Fibroblast of mammary gland (primary cell): ENCODE measurements around the gene LCNL1.

ENCODE experiments used
- DNase-seq: peaks from one replicate; pipeline ENCODE4 v3.0.0-alpha.2; 2010; ENCODE audit warnings: low read depth
- H3K4me3 ChIP-seq: 2 replicates; pipeline ENCODE4 v1.5.1; 2011; ENCODE audit warnings: low read depth, mild to moderate bottlenecking, low read length, moderate library complexity; ENCODE audit not compliant: control insufficient read depth
- TF ChIP-seq, protein P1 (sequence below): conservative IDR thresholded peaks from 2 replicates; pipeline ENCODE4 v1.5.1; 2011; ENCODE audit warnings: low read depth, low read length, inconsistent platforms; ENCODE audit not compliant: control insufficient read depth, insufficient read depth

LCNL1 gene

GRCh38 chr9:137008312-137008711, 25.5 kb downstream of the LCNL1 start:
- DNase-seq: no peak

DNA sequence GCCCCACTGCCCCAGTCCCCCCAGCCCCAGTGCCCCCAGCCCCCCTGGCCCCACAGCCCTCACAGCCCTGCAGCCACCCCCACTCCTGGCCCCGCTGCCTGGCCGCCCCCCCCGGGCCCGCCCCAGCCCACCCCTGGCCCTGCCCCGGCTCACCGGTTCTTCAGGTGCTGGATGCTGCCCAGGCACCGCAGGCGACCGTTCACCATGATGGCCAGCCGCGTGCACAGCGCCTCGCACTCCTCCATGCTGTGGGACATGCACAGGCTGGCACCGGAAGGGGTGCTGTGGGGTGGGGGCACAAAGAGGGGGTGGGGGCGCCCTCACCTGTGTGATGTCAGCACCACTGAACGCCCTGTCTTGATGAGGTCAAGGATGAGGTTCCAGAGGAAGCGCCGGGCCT, 26.4 kb downstream of the LCNL1 start:
- no peak overlapping the region for H3K4me3 ChIP-seq
- DNase-seq: no peak
- TF ChIP-seq, protein P1, sequence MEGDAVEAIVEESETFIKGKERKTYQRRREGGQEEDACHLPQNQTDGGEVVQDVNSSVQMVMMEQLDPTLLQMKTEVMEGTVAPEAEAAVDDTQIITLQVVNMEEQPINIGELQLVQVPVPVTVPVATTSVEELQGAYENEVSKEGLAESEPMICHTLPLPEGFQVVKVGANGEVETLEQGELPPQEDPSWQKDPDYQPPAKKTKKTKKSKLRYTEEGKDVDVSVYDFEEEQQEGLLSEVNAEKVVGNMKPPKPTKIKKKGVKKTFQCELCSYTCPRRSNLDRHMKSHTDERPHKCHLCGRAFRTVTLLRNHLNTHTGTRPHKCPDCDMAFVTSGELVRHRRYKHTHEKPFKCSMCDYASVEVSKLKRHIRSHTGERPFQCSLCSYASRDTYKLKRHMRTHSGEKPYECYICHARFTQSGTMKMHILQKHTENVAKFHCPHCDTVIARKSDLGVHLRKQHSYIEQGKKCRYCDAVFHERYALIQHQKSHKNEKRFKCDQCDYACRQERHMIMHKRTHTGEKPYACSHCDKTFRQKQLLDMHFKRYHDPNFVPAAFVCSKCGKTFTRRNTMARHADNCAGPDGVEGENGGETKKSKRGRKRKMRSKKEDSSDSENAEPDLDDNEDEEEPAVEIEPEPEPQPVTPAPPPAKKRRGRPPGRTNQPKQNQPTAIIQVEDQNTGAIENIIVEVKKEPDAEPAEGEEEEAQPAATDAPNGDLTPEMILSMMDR: no peak

More at GRCh38 chr9:137008312-137008711, 25.5 kb downstream of the LCNL1 start:
- H3K4me3 ChIP-seq: no peak overlapping the region
- TF ChIP-seq, protein P1: no peak

DNA sequence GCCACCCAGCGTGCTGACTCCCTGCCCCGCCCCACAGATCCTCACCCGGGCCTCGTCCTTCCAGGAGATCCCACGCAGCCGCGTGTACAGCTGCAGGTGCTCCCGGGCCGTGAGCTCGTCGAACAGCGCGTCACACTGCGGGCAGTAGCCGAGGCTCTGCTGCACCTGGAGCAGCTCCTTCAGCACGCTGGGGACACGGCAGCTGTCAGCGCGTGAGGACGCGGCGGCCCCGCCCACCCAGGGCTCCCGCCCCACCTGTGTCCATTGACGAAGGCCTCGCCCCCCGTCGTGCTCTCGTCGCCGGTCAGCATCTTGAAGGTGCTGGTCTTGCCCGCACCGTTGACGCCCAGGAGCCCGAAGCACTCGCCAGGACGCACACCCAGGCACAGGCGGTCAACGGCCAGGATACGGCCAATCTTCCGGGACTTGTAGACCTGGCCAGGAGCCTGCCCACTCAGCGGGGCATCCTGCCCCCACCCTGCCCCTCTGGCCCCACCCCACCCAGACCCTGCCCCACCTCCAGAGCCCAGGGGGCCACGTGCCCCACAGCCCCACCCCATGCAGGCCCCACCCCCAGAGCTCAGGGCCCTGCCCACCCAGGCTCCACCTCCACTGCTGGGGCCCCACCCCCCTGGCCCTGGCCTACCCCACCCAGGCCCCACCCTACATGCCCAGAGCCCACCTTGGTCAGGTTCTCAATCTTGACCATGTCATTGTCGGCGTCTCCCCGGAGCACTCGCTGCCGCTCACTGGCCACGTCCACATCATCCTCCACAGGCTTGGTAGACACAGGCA, 27.3 kb downstream of the LCNL1 start:
- TF ChIP-seq, protein P1: no peak
- H3K4me3 ChIP-seq: no peak overlapping the region
- DNase-seq: no peak

DNA sequence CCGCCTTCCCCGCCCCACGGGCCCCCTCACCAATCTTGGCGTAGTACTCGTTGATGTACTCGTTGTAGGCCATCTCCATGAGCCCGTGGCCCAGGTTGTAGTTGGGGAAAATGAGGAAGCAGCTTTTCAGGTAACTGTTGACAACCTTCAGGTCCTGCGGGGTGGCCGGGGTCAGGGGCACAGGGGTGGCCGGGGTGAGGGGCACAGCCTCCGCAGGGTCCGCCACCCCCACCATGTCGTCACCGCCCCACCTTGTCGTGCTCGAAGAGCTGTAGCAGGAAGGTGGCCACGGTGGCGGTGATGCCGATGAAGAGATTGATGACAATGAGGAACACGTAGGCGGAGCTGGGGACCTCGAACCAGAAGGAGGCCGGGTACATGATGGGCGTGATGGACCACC, 28.4 kb downstream of the LCNL1 start:
- TF ChIP-seq, protein P1: no peak
- H3K4me3 ChIP-seq: no peak overlapping the region
- no peak for DNase-seq

DNA sequence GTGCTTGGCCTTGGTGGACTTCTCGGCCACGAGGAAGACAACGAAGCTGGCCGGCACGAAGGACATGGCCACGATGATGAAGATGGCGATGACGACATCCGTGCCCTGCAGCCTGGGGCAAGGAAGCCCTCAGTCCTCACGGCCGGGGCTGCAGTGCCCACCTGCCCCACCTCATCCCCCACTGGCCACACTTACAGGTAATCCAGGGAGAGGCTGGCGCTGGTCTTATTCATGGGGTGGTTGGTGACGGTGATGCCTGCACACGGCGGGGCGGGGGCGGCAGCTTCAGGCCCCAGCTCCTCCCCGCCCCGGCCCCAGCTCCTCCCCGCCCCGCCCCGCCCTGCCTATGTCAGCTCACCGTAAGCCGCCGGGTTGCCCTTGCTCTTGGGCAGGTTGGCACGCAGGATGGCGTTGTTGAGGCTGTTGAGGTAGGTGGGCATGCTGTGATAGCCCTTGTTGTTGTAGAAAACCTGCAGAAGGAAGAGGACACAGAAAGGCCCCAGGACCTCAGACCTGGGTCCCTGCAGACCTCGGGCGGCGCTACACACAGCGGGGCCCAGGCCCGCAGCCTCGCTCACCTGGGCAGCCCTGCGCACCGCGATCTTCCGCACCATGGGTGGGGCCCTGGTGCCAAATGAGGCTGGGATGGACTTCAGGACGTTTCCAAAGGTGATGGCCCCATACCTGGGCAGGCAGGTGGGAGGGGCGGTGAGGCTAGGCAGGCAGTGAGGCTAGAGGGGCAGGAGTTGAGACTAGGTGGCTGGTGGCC, 29.3 kb downstream of the LCNL1 start:
- TF ChIP-seq, protein P1: no peak
- H3K4me3 ChIP-seq: no peak overlapping the region
- no peak for DNase-seq

DNA sequence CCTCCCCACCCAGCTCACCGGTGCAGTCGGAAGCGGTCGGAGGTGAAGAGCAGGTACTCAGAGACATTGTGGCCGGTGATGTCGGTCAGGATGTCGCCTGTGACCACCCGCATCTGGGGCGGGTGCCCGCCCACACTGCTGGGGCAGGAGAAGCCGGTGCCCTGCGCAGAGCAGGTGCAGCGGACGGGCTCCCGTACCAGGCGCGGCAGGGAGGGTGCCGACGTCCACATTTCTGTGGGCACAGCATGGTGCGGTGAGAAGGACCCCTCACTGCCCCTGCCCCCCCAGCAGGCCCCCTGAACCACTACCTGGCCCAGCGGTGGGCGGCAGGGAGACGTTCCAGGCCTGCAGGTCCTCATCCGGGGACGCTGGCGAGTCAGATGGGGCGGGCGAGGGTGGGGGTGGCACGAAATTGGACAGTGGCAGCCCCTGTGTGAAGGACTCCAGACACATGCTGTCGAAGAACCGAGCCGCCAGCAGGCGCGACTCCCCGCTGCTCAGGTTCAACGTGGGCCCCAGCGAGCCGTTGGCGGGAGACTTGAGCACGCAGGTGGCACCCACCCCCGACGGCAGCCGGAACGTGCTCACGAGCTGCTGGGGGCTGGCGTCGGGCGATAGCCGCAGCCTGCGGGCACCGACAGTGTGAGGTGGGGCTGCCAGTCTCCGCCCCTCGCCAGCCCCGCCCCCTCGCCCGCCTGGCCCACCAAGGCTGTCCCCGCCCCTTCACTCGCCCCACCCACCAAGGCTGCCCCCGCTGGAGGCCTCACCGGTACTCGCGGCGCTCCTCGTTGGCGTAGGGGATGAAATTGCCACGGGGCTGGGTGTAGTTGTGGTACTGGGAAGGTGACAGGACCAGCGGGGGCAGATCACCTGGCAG, 30.1 kb downstream of the LCNL1 start:
- TF ChIP-seq, protein P1: no peak
- no peak overlapping the region for H3K4me3 ChIP-seq
- DNase-seq: no peak
